ENCODE results near the gene SLC18A3. TPM values are rescaled to one million over a fixed set of nuclear protein-coding genes. Genes with fewer than 3 reads are reported as not detected.

SLC18A3 gene
- total RNA-seq, 4 donors from 2014 or later, result 0.42 to 1.7 (median 0.81) TPM

- Histone ChIP-seq H3K27ac (replicated peaks in 1 of 4) (no peak overlapping the region), H3K27me3 (peaks cover 0 to 20% (median 0%) of the 10 kb centered on the region in 4 donors), H3K4me1 (no peaks in the 10 kb centered on the region), H3K4me3 (no peak overlapping the region), H3K36me3 (no peaks in the 10 kb centered on the region), H3K9me3 (no peaks in the 10 kb centered on the region)
- DNase-seq (ENCODE audit: extremely low spot score), result peak; percentile 47
- 86% methylated on average over 4 of the region's 4 CpGs for WGBS
- intact Hi-C loops (cut with DNase I), result no loop called here
- TF ChIP-seq POLR2AphosphoS5 (IDR thresholded peaks at IDR 0.05), result no peak
- TF ChIP-seq, protein P1, sequence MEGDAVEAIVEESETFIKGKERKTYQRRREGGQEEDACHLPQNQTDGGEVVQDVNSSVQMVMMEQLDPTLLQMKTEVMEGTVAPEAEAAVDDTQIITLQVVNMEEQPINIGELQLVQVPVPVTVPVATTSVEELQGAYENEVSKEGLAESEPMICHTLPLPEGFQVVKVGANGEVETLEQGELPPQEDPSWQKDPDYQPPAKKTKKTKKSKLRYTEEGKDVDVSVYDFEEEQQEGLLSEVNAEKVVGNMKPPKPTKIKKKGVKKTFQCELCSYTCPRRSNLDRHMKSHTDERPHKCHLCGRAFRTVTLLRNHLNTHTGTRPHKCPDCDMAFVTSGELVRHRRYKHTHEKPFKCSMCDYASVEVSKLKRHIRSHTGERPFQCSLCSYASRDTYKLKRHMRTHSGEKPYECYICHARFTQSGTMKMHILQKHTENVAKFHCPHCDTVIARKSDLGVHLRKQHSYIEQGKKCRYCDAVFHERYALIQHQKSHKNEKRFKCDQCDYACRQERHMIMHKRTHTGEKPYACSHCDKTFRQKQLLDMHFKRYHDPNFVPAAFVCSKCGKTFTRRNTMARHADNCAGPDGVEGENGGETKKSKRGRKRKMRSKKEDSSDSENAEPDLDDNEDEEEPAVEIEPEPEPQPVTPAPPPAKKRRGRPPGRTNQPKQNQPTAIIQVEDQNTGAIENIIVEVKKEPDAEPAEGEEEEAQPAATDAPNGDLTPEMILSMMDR (IDR thresholded peaks at IDR 0.05), result no peak
- no peak for TF ChIP-seq POLR2A (IDR thresholded peaks at IDR 0.05; ENCODE audit: low read depth)
- TF ChIP-seq EP300 (IDR thresholded peaks at IDR 0.05), result no peak
These were observed 22.1 kb upstream of the SLC18A3 start for GRCh38 chr10:49587981-49588380.

DNA sequence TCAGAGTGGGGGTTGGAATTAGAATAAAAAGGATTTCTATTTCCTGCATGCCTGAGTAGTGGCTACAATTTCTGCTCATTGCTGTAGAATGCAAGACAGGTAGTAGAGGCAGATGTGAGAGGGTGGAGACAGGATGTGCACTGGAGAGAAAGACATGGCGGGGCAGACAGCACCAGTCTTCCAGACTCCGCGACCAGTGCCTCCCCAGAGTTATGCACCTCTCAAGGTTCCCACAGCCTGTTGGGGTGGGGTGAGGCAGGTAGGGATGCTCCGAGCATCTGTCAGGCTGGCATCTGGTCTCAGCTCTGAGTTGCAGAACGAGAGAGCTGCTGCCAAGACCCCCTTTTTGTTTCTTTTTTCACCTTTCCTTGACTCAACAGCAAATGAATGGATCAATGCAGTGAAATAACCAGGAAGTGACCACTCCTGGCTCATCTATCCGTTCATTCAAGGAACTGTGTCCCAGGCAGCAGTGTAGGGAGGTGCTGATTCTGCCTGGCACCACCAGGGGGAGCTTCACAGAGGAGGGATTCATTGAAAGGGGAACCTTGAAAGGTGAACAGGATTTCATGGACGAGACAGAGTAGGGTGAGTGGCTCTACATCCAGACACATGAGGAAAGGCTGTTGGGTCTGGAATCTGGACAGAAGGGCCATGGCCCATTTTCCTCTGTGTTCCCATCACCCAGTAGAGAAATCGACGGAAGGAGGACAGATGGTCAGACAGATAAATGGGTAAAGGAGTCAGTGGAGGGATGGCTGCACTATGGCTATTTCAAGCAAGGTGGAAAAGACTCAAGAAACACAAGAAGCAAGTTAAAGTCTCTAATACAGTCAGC, 17.2 kb upstream of the SLC18A3 start:
- WGBS, result 37% methylated on average over 9 of the region's 9 CpGs
- intact Hi-C loops (cut with DNase I), result no loop called here
- Histone ChIP-seq H3K27me3 (peaks cover 0 to 35% (median 3%) of the 10 kb centered on the region in 4 donors), H3K9me3 (no peaks in the 10 kb centered on the region), H3K4me3 (no peak overlapping the region), H3K36me3 (no peaks in the 10 kb centered on the region), H3K27ac (replicated peaks in 1 of 4) (no peak overlapping the region), H3K4me1 (no peaks in the 10 kb centered on the region)
- peak; percentile 91 for DNase-seq (ENCODE audit: extremely low spot score)
- no peak for TF ChIP-seq POLR2A (IDR thresholded peaks at IDR 0.05; ENCODE audit: low read depth)
- no peak for TF ChIP-seq POLR2AphosphoS5 (IDR thresholded peaks at IDR 0.05)
- TF ChIP-seq, protein P1 (IDR thresholded peaks at IDR 0.05), result peak; percentile 50 to 86 (median 65)

- WGBS, result 75% methylated on average over 6 of the region's 6 CpGs
These were observed 16.6 kb upstream of the SLC18A3 start for GRCh38 chr10:49593564-49593875.

GRCh38 chr10:49593998-49594397, 16.1 kb upstream of the SLC18A3 start:
- intact Hi-C loops (cut with DNase I), result no loop called here
- Histone ChIP-seq H3K36me3 (no peaks in the 10 kb centered on the region), H3K4me1 (no peaks in the 10 kb centered on the region), H3K9me3 (no peaks in the 10 kb centered on the region), H3K27ac (replicated peaks in 1 of 4) (no peak overlapping the region), H3K27me3 (peaks cover 0 to 39% (median 3%) of the 10 kb centered on the region in 4 donors), H3K4me3 (no peak overlapping the region)
- 70% methylated on average over 4 of the region's 4 CpGs for WGBS
- DNase-seq (ENCODE audit: extremely low spot score), result no peak
- TF ChIP-seq POLR2AphosphoS5 (IDR thresholded peaks at IDR 0.05), result no peak
- TF ChIP-seq, protein P1 (IDR thresholded peaks at IDR 0.05), result no peak
- TF ChIP-seq POLR2A (IDR thresholded peaks at IDR 0.05; ENCODE audit: low read depth), result no peak
- no peak for TF ChIP-seq EP300 (IDR thresholded peaks at IDR 0.05)

More at GRCh38 chr10:49593564-49593875, 16.6 kb upstream of the SLC18A3 start:
- peaks cover 0 to 39% (median 3%) of the 10 kb centered on the region in 4 donors for H3K27me3 ChIP-seq
- no peaks in the 10 kb centered on the region for H3K4me1 ChIP-seq
- no peak overlapping the region for H3K27ac ChIP-seq (replicated peaks in 1 of 4)
- intact Hi-C loops (cut with DNase I), result no loop called here
- peak; percentile 55 for DNase-seq (ENCODE audit: extremely low spot score)
- no peak overlapping the region for H3K4me3 ChIP-seq
- no peaks in the 10 kb centered on the region for H3K9me3 ChIP-seq
- no peak for TF ChIP-seq POLR2AphosphoS5 (IDR thresholded peaks at IDR 0.05)
- no peak for TF ChIP-seq EP300 (IDR thresholded peaks at IDR 0.05)
- no peak for TF ChIP-seq POLR2A (IDR thresholded peaks at IDR 0.05; ENCODE audit: low read depth)
- TF ChIP-seq, protein P1 (IDR thresholded peaks at IDR 0.05), result no peak
- H3K36me3 ChIP-seq, result no peaks in the 10 kb centered on the region

All from esophagus muscularis mucosa (tissue), 4 donors.